Uterus (tissue), 2 donors: ENCODE data around the gene ARHGEF11.

Source experiments
- CTCF ChIP-seq, 4 experiments: fragments of 200-600 bp in 2 of 4; fragments of 450-650 bp in 2 of 4; sonication (generic) in 2 of 4; IDR thresholded peaks; one replicate each; pipeline ENCODE4 v1.5.1; 2016 to 2019; ENCODE audit warnings: antibody characterized with exemption in 4 of 4, mild to moderate bottlenecking in 2 of 4, moderate library complexity in 1 of 4
- POLR2A ChIP-seq, 2 donors: fragments of 450-650 bp; IDR thresholded peaks; one replicate each; pipeline ENCODE4 v1.6.1; 2016; ENCODE audit warnings: antibody characterized with exemption in 2 of 2, mild to moderate bottlenecking in 1 of 2, moderate library complexity in 1 of 2

- TF ChIP-seq CTCF (IDR thresholded peaks at IDR 0.05) (no peak), POLR2A (IDR thresholded peaks at IDR 0.05) (no peak)
Measured at GRCh38 chr1:156901590-156901900, 144.0 kb downstream of the ARHGEF11 start.
